HFFc6 (cell line): ENCODE data around the gene LEAP2. TPM values are rescaled to one million over a fixed set of nuclear protein-coding genes. Genes with fewer than 3 reads are reported as not detected.

ENCODE experiments used
- DNase-seq: peaks from one replicate; pipeline ENCODE4 v3.0.0-alpha.2; 2018
- H3K27ac Mint-ChIP-seq: 2 replicates; pipeline ENCODE4 v1.8.0; 2020; ENCODE audit warnings: mild to moderate bottlenecking, mixed read lengths
- H3K27me3 Mint-ChIP-seq: 2 replicates; pipeline ENCODE4 v1.8.0; 2021; ENCODE audit warnings: mild to moderate bottlenecking, moderate library complexity, mixed read lengths; ENCODE audit not compliant: insufficient read depth
- H3K36me3 Mint-ChIP-seq: 2 replicates; pipeline ENCODE4 v1.8.0; 2021; ENCODE audit warnings: low read depth, mixed read lengths
- H3K4me1 Mint-ChIP-seq: 2 replicates; pipeline ENCODE4 v1.8.0; 2020; ENCODE audit warnings: low read depth, mixed read lengths
- H3K4me3 Mint-ChIP-seq: 2 replicates; pipeline ENCODE4 v1.8.0; 2020; ENCODE audit warnings: mild to moderate bottlenecking, moderate library complexity, mixed read lengths
- H3K9me3 Mint-ChIP-seq: 2 replicates; pipeline ENCODE4 v1.8.0; 2020; ENCODE audit warnings: mild to moderate bottlenecking, mixed read lengths
- CTCF ChIP-seq: fragments of 200-600 bp; sonication (generic); IDR thresholded peaks from 2 replicates; pipeline ENCODE4 v1.5.0; 2021; ENCODE audit warnings: antibody characterized with exemption, mild to moderate bottlenecking
- total RNA-seq, 6 experiments: library from RNA; stranded (reverse); fragmentation: NEBNext Ultra II Directional; extraction: Animal tissue kit (Norgen Biotek cat#: 25700); gene quantifications; 2 replicates in 1 of 6; 3 replicates in 5 of 6; pipeline ENCODE4 v1.2.3, GENCODE V29; 2021

Gene LEAP2
- total RNA-seq, 6 experiments from 2014 or later: 0.09 to 0.51 (median 0.41) TPM

GRCh38 chr5:132867046-132867451, 6.4 kb upstream of the LEAP2 start:
- Mint-ChIP-seq H3K27ac (peak overlapping the region; percentile 99), H3K36me3 (peaks cover 23% of the 10 kb centered on the region), H3K27me3 (peaks cover 10% of the 10 kb centered on the region), H3K4me3 (peak overlapping the region; percentile 99), H3K4me1 (peaks cover 31% of the 10 kb centered on the region), H3K9me3 (no peaks in the 10 kb centered on the region)
- DNase-seq: no peak
- TF ChIP-seq CTCF: no peak

- no peak for TF ChIP-seq CTCF
- Mint-ChIP-seq H3K4me3 (no peak overlapping the region; the same call in 1 of the 2 replicates), H3K9me3 (no peaks in the 10 kb centered on the region), H3K4me1 (peaks cover 40% of the 10 kb centered on the region), H3K36me3 (peaks cover 35% of the 10 kb centered on the region), H3K27me3 (peaks cover 10% of the 10 kb centered on the region), H3K27ac (peak overlapping the region; percentile 40)
- no peak for DNase-seq
Measured at GRCh38 chr5:132868754-132869153, 4.7 kb upstream of the LEAP2 start.

GRCh38 chr5:132870801-132871200, 2.7 kb upstream of the LEAP2 start:
- Mint-ChIP-seq H3K9me3 (no peaks in the 10 kb centered on the region), H3K27ac (peak overlapping the region; percentile 64), H3K27me3 (peaks cover 10% of the 10 kb centered on the region), H3K4me3 (no peak overlapping the region), H3K36me3 (peaks cover 39% of the 10 kb centered on the region), H3K4me1 (peaks cover 35% of the 10 kb centered on the region)
- DNase-seq: no peak
- no peak for TF ChIP-seq CTCF

GRCh38 chr5:132871459-132872284, 1.8 kb upstream of the LEAP2 start:
- Mint-ChIP-seq H3K4me3 (no peak overlapping the region; the same call in 1 of the 2 replicates), H3K27ac (peak overlapping the region; percentile 57), H3K4me1 (peaks cover 38% of the 10 kb centered on the region), H3K36me3 (peaks cover 39% of the 10 kb centered on the region), H3K9me3 (no peaks in the 10 kb centered on the region), H3K27me3 (peaks cover 6% of the 10 kb centered on the region)
- no peak for TF ChIP-seq CTCF
- no peak for DNase-seq

- H3K27me3 Mint-ChIP-seq: peaks cover 1% of the 10 kb centered on the region
- H3K36me3 Mint-ChIP-seq: peaks cover 28% of the 10 kb centered on the region
Measured at GRCh38 chr5:132872788-132873118, 715 bp upstream of the LEAP2 start.

More at GRCh38 chr5:132872788-132873118, 715 bp upstream of the LEAP2 start:
- Mint-ChIP-seq H3K9me3 (no peaks in the 10 kb centered on the region), H3K4me1 (peaks cover 39% of the 10 kb centered on the region), H3K4me3 (no peak overlapping the region; the same call in 1 of the 2 replicates), H3K27ac (peak overlapping the region; percentile 57)
- no peak for TF ChIP-seq CTCF
- no peak for DNase-seq
